GM13977 (cell line): ENCODE results near the gene GRIN2A.

ENCODE experiments used
- DNase-seq: peaks from one replicate; pipeline ENCODE4 v3.0.0; 2012; ENCODE audit warnings: low spot score
- in situ Hi-C: fragments of 300-500 bp; cut with MboI; formaldehyde crosslinking; loops from one replicate; pipeline ENCODE4 v1.12.0; 2022; ENCODE audit warnings: low sequenced_read_pairs, low pct_unique_long_range_greater_than_20kb, mixed read lengths, inconsistent platforms; ENCODE audit not compliant: unreplicated experiment
- TF ChIP-seq, protein P1 (sequence below): IDR thresholded peaks from 2 replicates; pipeline ENCODE4 v1.5.1; 2012; ENCODE audit warnings: mild to moderate bottlenecking, control low read depth; ENCODE audit not compliant: insufficient read depth; ENCODE audit errors: extremely low read depth, missing control alignments

Gene GRIN2A

DNA sequence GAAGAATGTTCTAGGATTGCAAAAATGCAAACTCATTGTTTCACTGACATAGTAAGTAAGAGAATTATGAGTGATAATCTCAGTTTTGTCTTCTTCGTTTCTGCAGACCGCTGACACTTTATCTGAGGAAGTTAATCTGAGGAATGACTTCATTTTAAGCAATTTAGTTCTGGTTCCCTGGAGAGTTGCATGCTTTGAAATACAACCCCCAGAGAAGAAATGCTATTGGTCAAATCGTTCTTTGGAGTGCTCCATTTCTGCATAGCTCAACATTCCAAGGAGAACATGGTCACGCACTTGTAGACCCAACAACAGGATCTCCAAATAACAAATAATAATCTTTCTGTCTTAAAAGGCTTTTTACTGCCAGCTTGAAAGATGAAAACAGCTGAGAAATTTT is 427.1 kb downstream of the GRIN2A start:
- TF ChIP-seq, protein P1, sequence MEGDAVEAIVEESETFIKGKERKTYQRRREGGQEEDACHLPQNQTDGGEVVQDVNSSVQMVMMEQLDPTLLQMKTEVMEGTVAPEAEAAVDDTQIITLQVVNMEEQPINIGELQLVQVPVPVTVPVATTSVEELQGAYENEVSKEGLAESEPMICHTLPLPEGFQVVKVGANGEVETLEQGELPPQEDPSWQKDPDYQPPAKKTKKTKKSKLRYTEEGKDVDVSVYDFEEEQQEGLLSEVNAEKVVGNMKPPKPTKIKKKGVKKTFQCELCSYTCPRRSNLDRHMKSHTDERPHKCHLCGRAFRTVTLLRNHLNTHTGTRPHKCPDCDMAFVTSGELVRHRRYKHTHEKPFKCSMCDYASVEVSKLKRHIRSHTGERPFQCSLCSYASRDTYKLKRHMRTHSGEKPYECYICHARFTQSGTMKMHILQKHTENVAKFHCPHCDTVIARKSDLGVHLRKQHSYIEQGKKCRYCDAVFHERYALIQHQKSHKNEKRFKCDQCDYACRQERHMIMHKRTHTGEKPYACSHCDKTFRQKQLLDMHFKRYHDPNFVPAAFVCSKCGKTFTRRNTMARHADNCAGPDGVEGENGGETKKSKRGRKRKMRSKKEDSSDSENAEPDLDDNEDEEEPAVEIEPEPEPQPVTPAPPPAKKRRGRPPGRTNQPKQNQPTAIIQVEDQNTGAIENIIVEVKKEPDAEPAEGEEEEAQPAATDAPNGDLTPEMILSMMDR = no peak
- in situ Hi-C loops = no loop called here
- no peak for DNase-seq

DNA sequence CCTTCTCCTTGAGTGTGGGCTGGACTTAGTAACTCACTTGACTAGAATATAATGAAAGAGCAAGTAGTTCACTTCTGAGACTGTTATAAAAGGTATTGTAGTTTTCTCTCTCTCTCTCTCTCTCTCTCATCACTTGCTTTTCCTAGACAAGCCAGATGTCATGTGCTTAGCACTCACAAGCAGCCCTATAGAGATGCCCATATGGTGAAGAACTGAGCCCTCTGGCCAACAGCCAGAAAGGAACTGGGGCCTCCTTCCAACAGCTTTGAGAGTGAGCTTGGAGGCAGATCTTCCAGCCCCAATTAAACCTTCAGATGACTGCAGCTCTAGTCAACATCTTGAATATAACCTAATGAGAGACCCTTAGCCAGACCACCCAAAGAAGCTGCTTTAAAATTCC is 440.5 kb downstream of the GRIN2A start:
- in situ Hi-C loops = no loop called here
- DNase-seq = no peak
- TF ChIP-seq, protein P1 = no peak

DNA sequence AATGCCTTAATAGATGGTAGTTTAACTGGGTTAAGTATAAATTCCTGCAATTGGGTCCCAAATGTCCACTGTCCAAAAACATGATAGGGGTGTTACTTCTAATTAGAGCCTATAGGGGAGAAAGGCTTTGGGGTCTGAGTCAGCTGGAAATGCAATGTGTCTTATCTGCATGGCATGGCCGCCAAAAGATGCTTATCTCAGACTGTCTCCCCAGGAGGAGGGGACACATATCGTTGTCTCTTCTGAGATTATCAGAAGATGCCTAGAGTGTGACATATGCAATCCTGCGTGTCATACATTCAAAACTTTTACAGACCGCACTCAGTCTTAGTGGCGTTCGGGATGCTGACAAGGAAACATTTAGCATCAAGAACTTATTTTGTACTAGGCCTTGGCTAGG is 442.9 kb downstream of the GRIN2A start:
- DNase-seq = no peak

DNA sequence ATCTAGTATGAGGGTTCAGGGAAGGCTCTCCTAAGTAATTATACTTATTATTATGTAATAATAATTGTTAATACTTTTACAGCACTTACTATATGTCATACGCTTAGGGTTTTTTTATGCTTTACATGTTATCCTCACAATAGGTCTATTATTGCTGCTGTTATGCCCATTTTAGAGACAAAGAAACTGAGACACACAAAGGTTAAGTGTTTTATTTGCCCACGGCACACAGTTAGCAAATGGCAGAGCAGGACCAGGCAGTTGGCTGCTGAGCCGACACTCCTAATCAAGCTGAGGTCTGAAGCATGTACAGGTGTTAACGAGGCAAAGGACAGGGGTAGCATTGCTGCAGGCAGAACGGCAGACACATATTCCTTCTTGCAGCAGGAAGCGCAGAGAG is 443.5 kb downstream of the GRIN2A start:
- TF ChIP-seq, protein P1 = no peak
- no peak for DNase-seq
- in situ Hi-C loops = no loop called here

More for the DNA sequence above, 442.9 kb downstream of the GRIN2A start:
- TF ChIP-seq, protein P1 = no peak
- in situ Hi-C loops = no loop called here

DNA sequence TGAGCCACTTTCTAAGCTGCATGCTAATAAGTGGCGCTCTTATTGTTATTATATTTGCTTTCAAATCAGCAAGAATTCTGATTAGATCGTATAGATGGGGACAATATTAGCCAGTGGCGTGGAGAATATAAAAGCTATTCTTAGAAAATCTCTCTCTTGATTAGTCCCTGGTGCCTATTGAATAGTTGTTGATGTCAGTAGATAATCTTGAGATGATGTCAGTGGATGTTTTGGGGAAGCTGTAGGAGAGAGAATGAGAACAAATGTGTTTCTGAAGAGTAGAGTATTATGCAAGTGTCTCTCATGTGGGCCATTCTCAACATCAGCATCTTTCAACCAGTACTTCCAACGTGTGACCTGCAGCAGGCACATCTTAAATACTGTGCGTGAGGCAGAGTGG is 445.7 kb downstream of the GRIN2A start:
- no peak for DNase-seq
- TF ChIP-seq, protein P1 = no peak
- in situ Hi-C loops = no loop called here

DNA sequence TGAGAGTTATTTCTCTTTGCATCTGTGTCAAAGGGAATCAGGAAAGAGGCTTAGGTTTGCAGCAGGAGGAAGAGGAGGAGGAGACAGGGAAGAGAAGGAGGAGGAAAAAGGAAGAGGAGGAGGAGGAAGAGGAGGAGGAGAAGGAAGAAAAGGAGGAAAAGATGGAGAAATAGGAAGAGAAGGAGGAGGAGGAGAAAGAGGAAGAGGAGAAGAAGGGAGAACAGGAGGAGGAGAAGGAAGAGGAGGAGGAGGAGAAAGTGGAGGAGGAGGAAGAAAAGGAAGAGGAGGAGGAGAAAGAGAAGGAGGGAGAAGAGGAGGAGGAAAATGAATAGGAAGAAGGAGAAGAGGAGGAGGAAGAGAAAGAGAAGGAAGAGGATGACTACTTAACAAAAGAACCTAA is 459.1 kb downstream of the GRIN2A start:
- no peak for DNase-seq
- in situ Hi-C loops = no loop called here
- TF ChIP-seq, protein P1 = no peak

DNA sequence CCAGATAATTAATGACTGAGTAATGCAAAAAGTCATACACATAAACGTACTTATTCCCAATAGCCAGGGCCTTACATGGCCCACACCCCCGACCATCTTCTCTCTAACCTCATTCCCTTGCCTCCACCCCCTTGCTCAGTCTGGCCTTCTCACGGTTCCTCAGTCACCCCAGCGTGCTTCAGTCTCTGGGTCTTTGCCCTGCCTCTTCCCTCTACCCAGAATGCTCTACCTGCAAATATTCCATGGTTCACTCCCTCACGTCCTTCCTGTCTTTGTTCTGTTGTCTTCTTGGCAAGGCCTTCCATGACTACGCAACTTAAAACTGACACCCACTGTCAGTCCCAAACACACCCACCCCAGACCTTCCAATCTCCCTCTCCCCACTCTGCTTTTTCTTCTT is 468.3 kb downstream of the GRIN2A start:
- in situ Hi-C loops = no loop called here

More for the DNA sequence above, 468.3 kb downstream of the GRIN2A start:
- TF ChIP-seq, protein P1 = no peak
- DNase-seq = no peak
